GM19452 (cell line): ENCODE data around the gene SMIM8.

Source experiments
- ATAC-seq: cut with Tn5 transposase; IDR thresholded peaks from one replicate; pipeline ENCODE4 v1.9.1; 2021; ENCODE audit not compliant: unreplicated experiment

SMIM8 gene

GRCh38 chr6:87384038-87384437, 61.6 kb downstream of the SMIM8 start:
- ATAC-seq: no peak

DNA sequence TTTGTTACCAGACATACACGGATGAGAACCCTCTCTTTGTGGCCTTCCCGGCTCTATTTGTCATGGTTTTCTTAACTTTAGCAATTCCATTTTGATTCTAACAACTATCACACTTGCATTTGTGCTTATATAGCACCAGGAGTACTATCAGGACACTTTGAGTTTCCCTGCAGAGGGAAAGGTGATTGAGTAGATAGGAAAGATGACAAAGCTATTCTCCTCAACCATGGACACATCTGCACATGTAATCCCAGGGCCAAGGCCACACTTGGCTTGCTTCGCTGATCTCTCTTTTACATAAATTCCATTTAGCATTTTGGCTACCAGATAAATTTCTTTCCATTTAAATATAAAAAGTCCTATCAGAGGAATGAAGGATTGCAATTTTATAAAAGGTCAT, 62.1 kb downstream of the SMIM8 start:
- ATAC-seq: no peak

- ATAC-seq: no peak
Measured at GRCh38 chr6:87391334-87391733, 68.9 kb downstream of the SMIM8 start.
